Vagina (tissue), 2 donors: ENCODE data around the gene SERPINB2.

Source experiments
- CTCF ChIP-seq, 3 experiments: fragments of 450-650 bp in 2 of 3; fragments of 200-600 bp in 1 of 3; sonication (generic) in 1 of 3; IDR thresholded peaks; one replicate each; pipeline ENCODE4 v1.5.1; 2017 to 2019; ENCODE audit warnings: antibody characterized with exemption in 3 of 3, mild to moderate bottlenecking in 2 of 3, moderate library complexity in 2 of 3
- POLR2AphosphoS5 ChIP-seq, 2 donors: sonication (generic); formaldehyde crosslinking; IDR thresholded peaks; one replicate each; pipeline ENCODE4 v1.9.0; 2017; ENCODE audit warnings: antibody characterized with exemption in 2 of 2, mild to moderate bottlenecking in 2 of 2, low read depth in 1 of 2; ENCODE audit not compliant: insufficient read depth in 1 of 2

GRCh38 chr18:63903851-63904570, 16.5 kb downstream of the SERPINB2 start:
- TF ChIP-seq CTCF (IDR thresholded peaks at IDR 0.05) (no peak), POLR2AphosphoS5 (IDR thresholded peaks at IDR 0.05; ENCODE audit: insufficient read depth in 1 of 2, low read depth in 1 of 2) (no peak)
